ENCODE data around the gene BZW2.
"Not testable (repeated sequence)": the region's sequence is repeated elsewhere in the genome, so short reads cannot be mapped to it uniquely, and the experiment has no call there.

BZW2 gene

GRCh38 chr7:16668049-16668858 lies 22.3 kb downstream of the BZW2 start:
- H3K4me3 ChIP-seq (ENCODE audit: low read length), result no peak overlapping the region
- DNase-seq (ENCODE audit: low read depth, low spot score), result no peak

- no peak overlapping the region for H3K4me3 ChIP-seq (ENCODE audit: low read length)
- DNase-seq (ENCODE audit: low read depth, low spot score), result no peak
Observed at GRCh38 chr7:16668978-16669377, 23.0 kb downstream of the BZW2 start.

- no peak for DNase-seq (ENCODE audit: low read depth, low spot score)
- no peak overlapping the region for H3K4me3 ChIP-seq (ENCODE audit: low read length)
Observed at GRCh38 chr7:16669581-16669980, 23.6 kb downstream of the BZW2 start.

GRCh38 chr7:16670021-16670420 lies 24.0 kb downstream of the BZW2 start:
- no peak overlapping the region for H3K4me3 ChIP-seq (ENCODE audit: low read length)
- no peak for DNase-seq (ENCODE audit: low read depth, low spot score)

GRCh38 chr7:16670731-16671344 lies 24.9 kb downstream of the BZW2 start:
- DNase-seq (ENCODE audit: low read depth, low spot score), result no peak
- no peak overlapping the region for H3K4me3 ChIP-seq (ENCODE audit: low read length)

- DNase-seq (ENCODE audit: low read depth, low spot score), result no peak
- no peak overlapping the region for H3K4me3 ChIP-seq (ENCODE audit: low read length)
Observed at GRCh38 chr7:16671811-16672210, 25.8 kb downstream of the BZW2 start.

- DNase-seq (ENCODE audit: low read depth, low spot score), result no peak
- H3K4me3 ChIP-seq (ENCODE audit: low read length), result no peak overlapping the region
Observed at GRCh38 chr7:16675277-16675676, 29.3 kb downstream of the BZW2 start.

GRCh38 chr7:16677978-16678494 lies 32.1 kb downstream of the BZW2 start:
- H3K4me3 ChIP-seq (ENCODE audit: low read length), result no peak overlapping the region
- DNase-seq (ENCODE audit: low read depth, low spot score), result no peak

GRCh38 chr7:16678645-16679566 lies 32.9 kb downstream of the BZW2 start:
- not testable (repeated sequence) for H3K4me3 ChIP-seq (ENCODE audit: low read length); DNase-seq (ENCODE audit: low read depth, low spot score)

GRCh38 chr7:16684935-16685334 lies 39.0 kb downstream of the BZW2 start:
- no peak overlapping the region for H3K4me3 ChIP-seq (ENCODE audit: low read length)
- peak; percentile 34 for DNase-seq (ENCODE audit: low read depth, low spot score)

- H3K4me3 ChIP-seq (ENCODE audit: low read length), result no peak overlapping the region
- DNase-seq (ENCODE audit: low read depth, low spot score), result no peak
Observed at GRCh38 chr7:16685535-16685934, 39.6 kb downstream of the BZW2 start.

- DNase-seq (ENCODE audit: low read depth, low spot score), result no peak
- no peak overlapping the region for H3K4me3 ChIP-seq (ENCODE audit: low read length)
Observed at GRCh38 chr7:16688249-16688648, 42.3 kb downstream of the BZW2 start.

GRCh38 chr7:16691241-16691640 lies 45.3 kb downstream of the BZW2 start:
- DNase-seq (ENCODE audit: low read depth, low spot score), result no peak
- no peak overlapping the region for H3K4me3 ChIP-seq (ENCODE audit: low read length)

GRCh38 chr7:16693601-16694318 lies 47.8 kb downstream of the BZW2 start:
- no peak overlapping the region for H3K4me3 ChIP-seq (ENCODE audit: low read length)
- no peak for DNase-seq (ENCODE audit: low read depth, low spot score)

GRCh38 chr7:16694806-16695205 lies 48.8 kb downstream of the BZW2 start:
- H3K4me3 ChIP-seq (ENCODE audit: low read length), result no peak overlapping the region
- no peak for DNase-seq (ENCODE audit: low read depth, low spot score)

GRCh38 chr7:16695621-16696237 lies 49.7 kb downstream of the BZW2 start:
- no peak overlapping the region for H3K4me3 ChIP-seq (ENCODE audit: low read length)
- DNase-seq (ENCODE audit: low read depth, low spot score), result peak; percentile 26

- no peak overlapping the region for H3K4me3 ChIP-seq (ENCODE audit: low read length)
- no peak for DNase-seq (ENCODE audit: low read depth, low spot score)
Observed at GRCh38 chr7:16697507-16698199, 51.7 kb downstream of the BZW2 start.
